Natural killer cell (primary cell): Measurements from ENCODE around the gene ECHDC1. TPM values are rescaled to one million over a fixed set of nuclear protein-coding genes. Genes with fewer than 3 reads are reported as not detected.

Source experiments
- ATAC-seq, 3 donors: fragments of 150-1000 bp in 2 of 3; fragments of 200-7000 bp in 1 of 3; cut with Tn5 transposase; 1 replicate in 1 of 3; 2 replicates in 2 of 3; pipeline ENCODE4 v1.10.0; 2021; ENCODE audit warnings: mild to moderate bottlenecking in 2 of 3, moderate library complexity in 2 of 3
- DNase-seq, 2 donors: peaks; one replicate each; pipeline versions ENCODE4 v3.0.0 to v3.0.0-alpha.2; 2013 to 2021; ENCODE audit warnings: mixed read lengths in 1 of 2
- H3K27ac ChIP-seq: one replicate; pipeline ENCODE4 v1.5.1; 2013; ENCODE audit warnings: mild to moderate bottlenecking, low read length
- H3K27me3 ChIP-seq: one replicate; pipeline ENCODE4 v1.6.1; 2013; ENCODE audit warnings: low read length; ENCODE audit not compliant: control insufficient read depth, insufficient read depth
- H3K36me3 ChIP-seq: one replicate; pipeline ENCODE4 v1.6.1; 2013; ENCODE audit warnings: low read length; ENCODE audit not compliant: control insufficient read depth, insufficient read depth
- H3K4me1 ChIP-seq: one replicate; pipeline ENCODE4 v1.6.1; 2013; ENCODE audit warnings: low read length; ENCODE audit not compliant: control insufficient read depth, insufficient read depth
- H3K4me3 ChIP-seq: one replicate; pipeline ENCODE4 v1.5.1; 2013; ENCODE audit warnings: low read length
- H3K9me3 ChIP-seq: one replicate; pipeline ENCODE4 v1.6.1; 2013; ENCODE audit warnings: low read length; ENCODE audit not compliant: control insufficient read depth, insufficient read depth
- H3K27ac Mint-ChIP-seq, 2 donors: one replicate each; pipeline ENCODE4 v1.8.0; 2022; ENCODE audit warnings: mild to moderate bottlenecking in 2 of 2, mixed read lengths in 2 of 2, moderate library complexity in 1 of 2
- H3K27me3 Mint-ChIP-seq, 2 donors: one replicate each; pipeline ENCODE4 v1.8.0; 2022; ENCODE audit warnings: low read depth in 2 of 2, mixed read lengths in 2 of 2
- H3K36me3 Mint-ChIP-seq: one replicate; pipeline ENCODE4 v1.8.0; 2022; ENCODE audit warnings: mixed read lengths
- H3K4me1 Mint-ChIP-seq, 2 donors: one replicate each; pipeline ENCODE4 v1.8.0; 2022; ENCODE audit warnings: mixed read lengths in 2 of 2
- H3K4me3 Mint-ChIP-seq: one replicate; pipeline ENCODE4 v1.8.0; 2022; ENCODE audit warnings: mild to moderate bottlenecking, moderate library complexity, mixed read lengths
- H3K9me3 Mint-ChIP-seq, 2 donors: one replicate each; pipeline ENCODE4 v1.8.0; 2022; ENCODE audit warnings: mixed read lengths in 2 of 2
- CTCF ChIP-seq: fragments of 200-600 bp; IDR thresholded peaks from one replicate; pipeline ENCODE4 v1.8.0; 2022; ENCODE audit warnings: antibody characterized with exemption
- WGBS: methylation state at CpG from one replicate; pipeline ENCODE4 v1.1.7; 2013; ENCODE audit warnings: missing lambda C conversion rate; ENCODE audit not compliant: insufficient coverage; 5-methylcytosine and 5-hydroxymethylcytosine counted together
- intact Hi-C: fragments of 100-400 bp; cut with micrococcal nuclease; formaldehyde crosslinking; loops from one replicate; pipeline ENCODE4 v1.14.2; 2022
- total RNA-seq, 4 donors: library from RNA; stranded (reverse); fragments of 120-200 nt in 1 of 4; gene quantifications; one replicate each; pipeline versions ENCODE4 v1.2.3 to v1.2.4, GENCODE V29; 2013 to 2022

Gene ECHDC1
- total RNA-seq, 3 donors from 2014 or later (not counting 1 experiment from before 2014, with no cell fraction given): 18.7 to 35.1 (median 21.4) TPM

- no peak for DNase-seq
- 59% methylated on average over 5 of the region's 5 CpGs for WGBS
- H3K27me3 ChIP-seq: no peaks in the 10 kb centered on the region
- TF ChIP-seq CTCF: no peak
- no peak overlapping the region for H3K4me3 ChIP-seq
- Mint-ChIP-seq H3K9me3 (peaks cover 0 to 7% of the 10 kb centered on the region in 2 donors), H3K27ac (no peak overlapping the region), H3K27me3 (peaks cover 0 to 3% of the 10 kb centered on the region in 2 donors), H3K36me3 (no peaks in the 10 kb centered on the region), H3K4me3 (no peak overlapping the region), H3K4me1 (no peaks in the 10 kb centered on the region)
- H3K4me1 ChIP-seq: no peaks in the 10 kb centered on the region
- no peak overlapping the region for H3K27ac ChIP-seq
- H3K36me3 ChIP-seq: no peaks in the 10 kb centered on the region
- intact Hi-C loops: no loop called here
- no peaks in the 10 kb centered on the region for H3K9me3 ChIP-seq
- ATAC-seq: peak in 1 of 3 donors; percentile 46
These were observed 23.0 kb upstream of the ECHDC1 start for GRCh38 chr6:127366282-127367022.

- no peaks in the 10 kb centered on the region for H3K36me3 ChIP-seq
- TF ChIP-seq CTCF: no peak
- no peaks in the 10 kb centered on the region for H3K4me1 ChIP-seq
- no peak for ATAC-seq
- WGBS: 92% methylated on average over 5 of the region's 5 CpGs
- no peak overlapping the region for H3K4me3 ChIP-seq
- no peaks in the 10 kb centered on the region for H3K4me1 Mint-ChIP-seq
- H3K36me3 Mint-ChIP-seq: no peaks in the 10 kb centered on the region
- no peak overlapping the region for H3K4me3 Mint-ChIP-seq
- no peaks in the 10 kb centered on the region for H3K27me3 ChIP-seq
- H3K27ac ChIP-seq: no peak overlapping the region
- H3K27me3 Mint-ChIP-seq: peaks cover 0 to 3% of the 10 kb centered on the region in 2 donors
- no peaks in the 10 kb centered on the region for H3K9me3 ChIP-seq
- H3K27ac Mint-ChIP-seq: no peak overlapping the region
- intact Hi-C loops: no loop called here
- peaks cover 0 to 5% of the 10 kb centered on the region in 2 donors for H3K9me3 Mint-ChIP-seq
- DNase-seq: no peak
These were observed 22.5 kb upstream of the ECHDC1 start for GRCh38 chr6:127365874-127366273.

- Histone ChIP-seq H3K4me3 (no peak overlapping the region), H3K4me1 (peaks cover 2% of the 10 kb centered on the region), H3K9me3 (peaks cover 3% of the 10 kb centered on the region), H3K36me3 (no peaks in the 10 kb centered on the region), H3K27me3 (no peaks in the 10 kb centered on the region), H3K27ac (no peak overlapping the region)
- no peak for TF ChIP-seq CTCF
- intact Hi-C loops: no loop called here
- Mint-ChIP-seq H3K9me3 (peaks cover 2 to 3% of the 10 kb centered on the region in 2 donors), H3K36me3 (peaks cover 12% of the 10 kb centered on the region), H3K4me1 (no peaks in the 10 kb centered on the region), H3K4me3 (no peak overlapping the region), H3K27me3 (peaks cover 0 to 3% of the 10 kb centered on the region in 2 donors), H3K27ac (no peak overlapping the region)
- no CpG with 5 or more reads among the region's 2 CpGs for WGBS
- DNase-seq (no peak), ATAC-seq (no peak)
These were observed 9.1 kb upstream of the ECHDC1 start for GRCh38 chr6:127352524-127352923.

GRCh38 chr6:127349980-127350379 lies 6.6 kb upstream of the ECHDC1 start:
- Mint-ChIP-seq H3K4me1 (peaks cover 0 to 5% of the 10 kb centered on the region in 2 donors), H3K9me3 (peaks cover 2 to 3% of the 10 kb centered on the region in 2 donors), H3K36me3 (peaks cover 2% of the 10 kb centered on the region), H3K4me3 (no peak overlapping the region), H3K27me3 (no peaks in the 10 kb centered on the region), H3K27ac (no peak overlapping the region)
- intact Hi-C loops: no loop called here
- ATAC-seq (no peak), DNase-seq (no peak)
- no peak for TF ChIP-seq CTCF
- Histone ChIP-seq H3K4me3 (no peak overlapping the region), H3K4me1 (peaks cover 2% of the 10 kb centered on the region), H3K27ac (no peak overlapping the region), H3K36me3 (no peaks in the 10 kb centered on the region), H3K9me3 (no peaks in the 10 kb centered on the region), H3K27me3 (no peaks in the 10 kb centered on the region)
- 100% methylated on average over 1 of the region's 2 CpGs for WGBS
